IMR-90 (cell line): ENCODE data around the gene AMBRA1. TPM values are rescaled to one million over a fixed set of nuclear protein-coding genes. Genes with fewer than 3 reads are reported as not detected.

ENCODE experiments used
- ATAC-seq: fragments of 200-7000 bp; cut with Tn5 transposase; 2 replicates; pipeline ENCODE4 v1.9.1; 2020; ENCODE audit warnings: low read depth, mild to moderate bottlenecking, moderate library complexity
- BruUV-seq: library from RNA; stranded (reverse); fragments of 400-500 nt; replicated peaks from 2 replicates; lab custom pipeline; 2021; lab: Mats Ljungman, UMichigan
- CTCF ChIA-PET: fragments of 300-600 bp; formaldehyde crosslinking; extraction: SDS; loops from one replicate; lab custom pipeline; 2021; ENCODE audit warnings: antibody characterized with exemption; lab: Yijun Ruan, JAX
- POLR2A ChIA-PET: fragments of 300-600 bp; sonication (Branson Sonifier 250); formaldehyde crosslinking; loops from one replicate; lab custom pipeline; 2022; ENCODE audit warnings: antibody characterized with exemption; ENCODE audit not compliant: unreplicated experiment; lab: Charles Lee
- DNase-seq: peaks from one replicate; pipeline ENCODE4 v3.0.0; 2013
- H2AFZ ChIP-seq: replicated peaks from 2 replicates; pipeline ENCODE3; 2013; ENCODE audit warnings: low read length, mild to moderate bottlenecking; ENCODE audit not compliant: poor library complexity
- H2AK5ac ChIP-seq: 2 replicates; pipeline ENCODE4 v1.6.1; 2013; ENCODE audit warnings: low read depth, low read length, inconsistent platforms
- H2AK9ac ChIP-seq: replicated peaks from 2 replicates; pipeline ENCODE3; 2013; ENCODE audit warnings: mild to moderate bottlenecking, low read depth, low read length, moderate library complexity; ENCODE audit not compliant: poor library complexity
- H2BK120ac ChIP-seq: 2 replicates; pipeline ENCODE4 v1.6.1; 2013; ENCODE audit warnings: low read depth, low read length, inconsistent platforms
- H2BK15ac ChIP-seq: 3 replicates; pipeline ENCODE4 v1.6.1; 2013; ENCODE audit warnings: low read depth, low read length, inconsistent platforms
- H2BK20ac ChIP-seq: 2 replicates; pipeline ENCODE4 v1.6.1; 2013; ENCODE audit warnings: low read depth, mild to moderate bottlenecking, inconsistent platforms, low read length, moderate library complexity
- H2BK5ac ChIP-seq: 2 replicates; pipeline ENCODE4 v1.6.1; 2013; ENCODE audit warnings: mild to moderate bottlenecking, low read depth, low read length, inconsistent platforms; ENCODE audit not compliant: poor library complexity, severe bottlenecking
- H3K14ac ChIP-seq: replicated peaks from 2 replicates; pipeline ENCODE4 v1.6.1; 2013; ENCODE audit warnings: low read depth, low read length, inconsistent platforms
- H3K18ac ChIP-seq: 2 replicates; pipeline ENCODE4 v1.6.1; 2013; ENCODE audit warnings: low read depth, low read length, control low read depth
- H3K23ac ChIP-seq: 2 replicates; pipeline ENCODE4 v1.6.1; 2013; ENCODE audit warnings: low read depth, low read length, inconsistent platforms
- H3K27ac ChIP-seq: 2 replicates; pipeline ENCODE4 v1.5.1; 2013; ENCODE audit warnings: mild to moderate bottlenecking, control low read depth, low read length; ENCODE audit not compliant: insufficient read depth
- H3K27me3 ChIP-seq: 2 replicates; pipeline ENCODE4 v1.6.1; 2013; ENCODE audit warnings: low read length; ENCODE audit not compliant: control insufficient read depth, insufficient read depth
- H3K36me3 ChIP-seq: 2 replicates; pipeline ENCODE4 v1.6.1; 2013; ENCODE audit warnings: low read length, mixed read lengths; ENCODE audit not compliant: control insufficient read depth, insufficient read depth
- H3K4ac ChIP-seq: 2 replicates; pipeline ENCODE4 v1.6.1; 2013; ENCODE audit warnings: low read depth, low read length, inconsistent platforms
- H3K4me1 ChIP-seq: 2 replicates; pipeline ENCODE4 v1.6.1; 2013; ENCODE audit warnings: low read length, mixed read lengths; ENCODE audit not compliant: control insufficient read depth, insufficient read depth
- H3K4me2 ChIP-seq: 2 replicates; pipeline ENCODE4 v1.6.1; 2013; ENCODE audit warnings: low read depth, mild to moderate bottlenecking, control low read depth, low read length, moderate library complexity
- H3K4me3 ChIP-seq: 2 replicates; pipeline ENCODE4 v1.5.1; 2013; ENCODE audit warnings: low read depth, mild to moderate bottlenecking, control low read depth, low read length, moderate library complexity; ENCODE audit not compliant: insufficient read depth
- H3K56ac ChIP-seq: 2 replicates; pipeline ENCODE4 v1.6.1; 2013; ENCODE audit warnings: low read length, inconsistent platforms; ENCODE audit not compliant: insufficient read depth; ENCODE audit errors: extremely low read depth
- H3K79me1 ChIP-seq, 2 experiments: 2 replicates each; pipeline ENCODE4 v1.6.1; 2013; ENCODE audit warnings: low read length in 2 of 2, inconsistent platforms in 1 of 2, low read depth in 1 of 2
- H3K9ac ChIP-seq: 2 replicates; pipeline ENCODE4 v1.6.1; 2013; ENCODE audit warnings: low read depth, low read length, control low read depth
- H3K9me1 ChIP-seq: 2 replicates; pipeline ENCODE4 v1.6.1; 2013; ENCODE audit warnings: low read length, inconsistent platforms; ENCODE audit not compliant: insufficient read depth
- H3K9me3 ChIP-seq: 2 replicates; pipeline ENCODE4 v1.6.1; 2013; ENCODE audit warnings: low read length; ENCODE audit not compliant: control insufficient read depth, insufficient read depth
- H4K20me1 ChIP-seq: 2 replicates; pipeline ENCODE4 v1.6.1; 2013; ENCODE audit warnings: low read length, inconsistent platforms; ENCODE audit not compliant: insufficient read depth
- H4K5ac ChIP-seq: 2 replicates; pipeline ENCODE4 v1.6.1; 2013; ENCODE audit warnings: mild to moderate bottlenecking, low read depth, low read length, control low read depth
- H4K8ac ChIP-seq, 2 experiments: 2 replicates each; pipeline ENCODE4 v1.6.1; 2013; ENCODE audit warnings: low read depth in 2 of 2, low read length in 2 of 2, control low read depth in 1 of 2, inconsistent platforms in 1 of 2
- H4K91ac ChIP-seq: 2 replicates; pipeline ENCODE4 v1.6.1; 2013; ENCODE audit warnings: low read depth, low read length, inconsistent platforms; ENCODE audit not compliant: insufficient read depth
- FOS ChIP-seq: fragments of 150-350 bp; IDR thresholded peaks from 2 replicates; pipeline ENCODE4 v1.6.1; 2016; ENCODE audit warnings: low read depth, low read length
- WGBS, 2 experiments: methylation state at CpG; one replicate each; pipeline versions ENCODE4 v1.1.5 to v1.1.7; 2013; ENCODE audit warnings: missing lambda C conversion rate in 2 of 2; ENCODE audit not compliant: insufficient read length in 1 of 2; ENCODE audit errors: extremely low coverage in 2 of 2; 5-methylcytosine and 5-hydroxymethylcytosine counted together
- dilution Hi-C: fragments of 300-500 bp; cut with HindIII; formaldehyde crosslinking; loops from one replicate; pipeline ENCODE4 v1.14.3; 2018; ENCODE audit warnings: low sequenced_read_pairs; ENCODE audit not compliant: unreplicated experiment
- in situ Hi-C: fragments of 300-500 bp; cut with MboI; formaldehyde crosslinking; loops from 3 replicates; pipeline ENCODE4 v1.14.3; 2019; ENCODE audit warnings: low sequenced_read_pairs, inconsistent platforms, mixed read lengths
- intact Hi-C: fragments of 100-400 bp; cut with micrococcal nuclease; formaldehyde crosslinking; loops from 2 replicates; pipeline ENCODE4 v1.10.0; 2022
- polyA plus RNA-seq, 3 experiments: library from polyadenylated mRNA; depleted of rRNA; stranded (reverse); fragments of >200 nt; gene quantifications; 2 replicates each; pipeline ENCODE4 v1.2.3, GENCODE V29; 2012; ENCODE audit warnings: low replicate concordance in 1 of 3
- total RNA-seq: library from RNA; depleted of rRNA; stranded (reverse); fragments of >200 nt; gene quantifications from 2 replicates; pipeline ENCODE4 v1.2.3, GENCODE V29; 2012

AMBRA1 gene
- total and polyA plus RNA-seq, 2 of the 4 experiments (the other 2 are of a cell fraction) = 9.4 to 18.3 TPM

DNA sequence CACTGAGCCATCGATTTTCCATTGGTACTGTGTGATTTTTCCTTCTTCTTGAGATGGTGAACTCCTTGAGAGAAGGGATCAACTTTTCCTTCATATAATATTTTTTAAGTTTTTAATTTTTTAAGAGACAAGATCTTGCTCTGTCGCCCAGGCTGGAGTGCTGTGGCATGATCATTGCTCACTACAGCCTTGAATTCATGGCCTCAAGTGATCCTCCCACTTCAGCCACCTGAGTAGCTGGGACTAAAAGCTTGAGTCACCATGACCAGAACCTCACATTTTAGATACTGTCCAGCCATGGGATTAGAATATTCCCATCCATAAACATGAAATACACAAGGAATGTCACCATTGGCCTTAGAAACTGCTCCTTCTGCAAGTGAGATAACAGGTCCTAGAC is 135.3 kb downstream of the AMBRA1 start:
- peaks cover 6% of the 10 kb centered on the region; the same call in 1 of the 2 replicates for H3K4me1 ChIP-seq
- no peak overlapping the region for H3K4me2 ChIP-seq
- H3K56ac ChIP-seq = no peak overlapping the region
- CTCF ChIA-PET = no interaction called here
- no peak overlapping the region for H2BK15ac ChIP-seq
- no CpG with 5 or more reads among the region's 2 CpGs for WGBS, 2 experiments
- peaks cover 25% of the 10 kb centered on the region; the same call in 1 of the 2 replicates for H4K20me1 ChIP-seq
- peaks cover 25 to 43% of the 10 kb centered on the region in 2 experiments for H3K79me1 ChIP-seq
- H3K4me3 ChIP-seq = no peak overlapping the region
- H3K23ac ChIP-seq = no peak overlapping the region
- H3K36me3 ChIP-seq = no peaks in the 10 kb centered on the region; the same call in 1 of the 2 replicates
- H3K9me1 ChIP-seq = peaks cover 9% of the 10 kb centered on the region
- BruUV-seq = no TSS peak
- no peak overlapping the region for H2AFZ ChIP-seq
- TF ChIP-seq FOS = no peak
- H4K5ac ChIP-seq = no peak overlapping the region
- POLR2A ChIA-PET = no interaction called here
- H4K8ac ChIP-seq = no peak overlapping the region
- DNase-seq = no peak
- no peaks in the 10 kb centered on the region for H3K27me3 ChIP-seq
- no peak overlapping the region for H3K14ac ChIP-seq
- no peak overlapping the region for H2BK20ac ChIP-seq
- no peak overlapping the region for H2AK9ac ChIP-seq
- dilution Hi-C loops = no loop called here
- no peak overlapping the region for H3K27ac ChIP-seq
- in situ Hi-C loops = no loop called here
- H2AK5ac ChIP-seq = no peak overlapping the region
- H3K4ac ChIP-seq = no peak overlapping the region
- H3K18ac ChIP-seq = no peak overlapping the region
- no peak for ATAC-seq
- no peak overlapping the region for H3K9ac ChIP-seq
- H2BK5ac ChIP-seq = no peak overlapping the region
- H2BK120ac ChIP-seq = no peak overlapping the region
- no peak overlapping the region for H4K91ac ChIP-seq
- H3K9me3 ChIP-seq = no peaks in the 10 kb centered on the region
- intact Hi-C loops = no loop called here
